ENCODE data around the gene CEP72.
"Not testable (repeated sequence)": the region's sequence is repeated elsewhere in the genome, so short reads cannot be mapped to it uniquely, and the experiment has no call there.

Gene CEP72

GRCh38 chr5:618450-618849, 6.3 kb downstream of the CEP72 start:
- no peak for DNase-seq

- DNase-seq: no peak
Measured at GRCh38 chr5:619444-619843, 7.3 kb downstream of the CEP72 start.

GRCh38 chr5:620152-620551, 8.0 kb downstream of the CEP72 start:
- no peak for DNase-seq

- no peak for DNase-seq
Measured at GRCh38 chr5:620586-621180, 8.5 kb downstream of the CEP72 start.

GRCh38 chr5:621341-621761, 9.2 kb downstream of the CEP72 start:
- no peak for DNase-seq

GRCh38 chr5:622359-622758, 10.2 kb downstream of the CEP72 start:
- DNase-seq: no peak

GRCh38 chr5:622946-623522, 10.9 kb downstream of the CEP72 start:
- DNase-seq: no peak

- no peak for DNase-seq
Measured at GRCh38 chr5:623531-623930, 11.4 kb downstream of the CEP72 start.

GRCh38 chr5:624118-624950, 12.2 kb downstream of the CEP72 start:
- DNase-seq: no peak

GRCh38 chr5:624951-625230, 12.8 kb downstream of the CEP72 start:
- peak in 1 of 4 experiments; percentile 16 for DNase-seq

GRCh38 chr5:625516-625915, 13.4 kb downstream of the CEP72 start:
- no peak for DNase-seq

- DNase-seq: peak in 2 of 4 experiments; percentile 20 to 29
Measured at GRCh38 chr5:626850-627249, 14.7 kb downstream of the CEP72 start.

GRCh38 chr5:627840-628239, 15.7 kb downstream of the CEP72 start:
- DNase-seq: no peak

GRCh38 chr5:628351-629205, 16.4 kb downstream of the CEP72 start:
- not testable (repeated sequence) for DNase-seq

- DNase-seq: no peak
Measured at GRCh38 chr5:633501-633955, 21.4 kb downstream of the CEP72 start.

GRCh38 chr5:634191-634590, 22.1 kb downstream of the CEP72 start:
- DNase-seq: no peak

GRCh38 chr5:635306-636055, 23.3 kb downstream of the CEP72 start:
- DNase-seq: no peak

- DNase-seq: no peak
Measured at GRCh38 chr5:636951-637350, 24.8 kb downstream of the CEP72 start.

- no peak for DNase-seq
Measured at GRCh38 chr5:637581-638450, 25.7 kb downstream of the CEP72 start.

GRCh38 chr5:638501-639252, 26.5 kb downstream of the CEP72 start:
- no peak for DNase-seq

GRCh38 chr5:639253-639530, 27.1 kb downstream of the CEP72 start:
- no peak for DNase-seq

Data from suppressor macrophage (primary cell).